OCI-LY3 (cell line): ENCODE measurements around the gene RAN.

Experiments
- CTCF ChIP-seq: fragments of 200-600, 300-600 bp; sonication (generic); IDR thresholded peaks from 2 replicates; pipeline ENCODE4 v1.5.1; 2014; ENCODE audit warnings: antibody characterized with exemption, low read length, low read depth
- EZH2phosphoT487 ChIP-seq: fragments of 200-600 bp; shearing (Covaris generic); IDR thresholded peaks from 2 replicates; pipeline ENCODE4 v1.6.1; 2018; ENCODE audit warnings: antibody characterized with exemption, mixed run types, low read depth

GRCh38 chr12:130911193-130911592, 39.3 kb downstream of the RAN start:
- no peak for TF ChIP-seq CTCF
- no peak for TF ChIP-seq EZH2phosphoT487
